Left kidney (tissue), 8 donors: ENCODE measurements around the gene ARHGAP12. TPM values are rescaled to one million over a fixed set of nuclear protein-coding genes. Genes with fewer than 3 reads are reported as not detected.

Experiments used
- DNase-seq: peaks from one replicate; pipeline ENCODE4 v3.0.0-alpha.2; 2013
- long read RNA-seq, 8 donors: transcript quantifications; one replicate each; lab custom pipeline, GENCODE V29; 2026
- polyA plus RNA-seq: library from polyadenylated mRNA; unstranded; fragments of 120-200 nt; gene quantifications from one replicate; pipeline ENCODE4 v1.2.1, GENCODE V29; 2013; ENCODE audit not compliant: insufficient read length

The ARHGAP12 gene, protein sequence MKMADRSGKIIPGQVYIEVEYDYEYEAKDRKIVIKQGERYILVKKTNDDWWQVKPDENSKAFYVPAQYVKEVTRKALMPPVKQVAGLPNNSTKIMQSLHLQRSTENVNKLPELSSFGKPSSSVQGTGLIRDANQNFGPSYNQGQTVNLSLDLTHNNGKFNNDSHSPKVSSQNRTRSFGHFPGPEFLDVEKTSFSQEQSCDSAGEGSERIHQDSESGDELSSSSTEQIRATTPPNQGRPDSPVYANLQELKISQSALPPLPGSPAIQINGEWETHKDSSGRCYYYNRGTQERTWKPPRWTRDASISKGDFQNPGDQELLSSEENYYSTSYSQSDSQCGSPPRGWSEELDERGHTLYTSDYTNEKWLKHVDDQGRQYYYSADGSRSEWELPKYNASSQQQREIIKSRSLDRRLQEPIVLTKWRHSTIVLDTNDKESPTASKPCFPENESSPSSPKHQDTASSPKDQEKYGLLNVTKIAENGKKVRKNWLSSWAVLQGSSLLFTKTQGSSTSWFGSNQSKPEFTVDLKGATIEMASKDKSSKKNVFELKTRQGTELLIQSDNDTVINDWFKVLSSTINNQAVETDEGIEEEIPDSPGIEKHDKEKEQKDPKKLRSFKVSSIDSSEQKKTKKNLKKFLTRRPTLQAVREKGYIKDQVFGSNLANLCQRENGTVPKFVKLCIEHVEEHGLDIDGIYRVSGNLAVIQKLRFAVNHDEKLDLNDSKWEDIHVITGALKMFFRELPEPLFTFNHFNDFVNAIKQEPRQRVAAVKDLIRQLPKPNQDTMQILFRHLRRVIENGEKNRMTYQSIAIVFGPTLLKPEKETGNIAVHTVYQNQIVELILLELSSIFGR
- polyA plus RNA-seq = 49.9 TPM
- long read RNA-seq, donor 1, partial matches to known transcripts = 5 of 5 reads
- long read RNA-seq, donor 1, other reads (novel, unspliced or antisense) = 0 of 5 reads
- long read RNA-seq, donor 2, partial matches to known transcripts = 0 of 1 reads
- long read RNA-seq, donor 2, other reads (novel, unspliced or antisense) = 0 of 1 reads
- long read RNA-seq, donor 3, partial matches to known transcripts = 0 of 2 reads
- long read RNA-seq, donor 3, other reads (novel, unspliced or antisense) = 0 of 2 reads
- long read RNA-seq, donor 4 = 0 reads
- long read RNA-seq, donor 5, full-length matches to known transcripts = 2 of 13 reads
- long read RNA-seq, donor 5, partial matches to known transcripts = 11 of 13 reads
- long read RNA-seq, donor 5, other reads (novel, unspliced or antisense) = 0 of 13 reads
- long read RNA-seq, donor 6 = 0 reads
- long read RNA-seq, donor 7, partial matches to known transcripts = 0 of 1 reads
- long read RNA-seq, donor 7, other reads (novel, unspliced or antisense) = 0 of 1 reads
- long read RNA-seq, donor 8 = 0 reads

DNA sequence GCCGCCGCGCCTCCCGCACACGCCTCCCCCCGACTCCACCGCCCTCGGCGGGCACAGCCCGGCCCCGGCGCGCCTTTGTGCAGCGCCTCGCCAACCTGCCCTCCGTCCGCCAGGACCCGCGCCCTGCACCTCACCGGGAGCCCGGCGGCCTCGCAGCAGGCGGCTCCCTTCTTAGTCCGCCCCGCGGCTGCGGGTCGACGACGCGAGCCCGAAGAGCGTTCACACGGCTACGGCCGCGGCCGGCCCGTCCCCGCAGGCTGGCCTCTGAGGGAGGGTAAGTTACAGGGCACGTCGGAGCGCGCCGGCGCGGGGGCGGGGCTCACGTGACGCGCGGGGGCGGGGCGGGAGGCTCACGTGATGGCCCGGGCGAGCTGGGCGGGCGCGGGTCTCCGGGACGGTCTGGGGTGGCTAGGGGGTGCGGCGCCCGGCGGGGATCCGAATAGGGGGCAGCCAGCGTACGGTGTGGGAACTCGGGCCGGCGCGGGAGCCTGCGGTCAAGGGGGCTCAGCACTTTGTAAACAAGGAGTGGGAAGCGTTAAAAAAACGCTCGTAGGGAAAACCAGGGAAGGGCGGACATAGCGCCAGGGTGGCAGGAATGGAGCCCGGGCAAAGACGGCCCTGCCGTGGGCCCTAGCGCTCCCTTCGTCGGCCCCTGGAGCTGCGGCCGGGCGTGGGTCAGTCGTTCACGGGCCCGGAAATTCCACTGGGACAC is at the start of gene ARHGAP12:
Gene ARHGAP12 (minus strand): TSS at position 283 of the 712 bp plus-strand sequence. CDS start 19,976 bp downstream, outside the sequence.
- peak; percentile 89 for DNase-seq

DNA sequence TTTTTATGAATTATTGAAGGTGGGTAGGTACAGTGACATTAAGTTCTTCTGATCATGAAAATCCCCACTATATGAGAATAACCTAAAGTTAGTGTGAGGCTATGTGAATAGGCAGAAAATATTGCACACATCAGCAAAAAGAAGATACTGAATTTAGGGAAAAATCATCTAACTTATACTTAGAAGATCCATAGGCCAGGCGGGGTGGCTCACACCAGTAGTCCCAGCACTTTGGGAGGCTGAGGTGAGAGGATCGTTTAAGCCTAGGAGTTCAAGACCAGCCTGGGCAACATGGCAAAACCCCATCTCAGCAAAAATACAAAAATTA is 49.5 kb upstream of the ARHGAP12 start:
- no peak for DNase-seq

DNA sequence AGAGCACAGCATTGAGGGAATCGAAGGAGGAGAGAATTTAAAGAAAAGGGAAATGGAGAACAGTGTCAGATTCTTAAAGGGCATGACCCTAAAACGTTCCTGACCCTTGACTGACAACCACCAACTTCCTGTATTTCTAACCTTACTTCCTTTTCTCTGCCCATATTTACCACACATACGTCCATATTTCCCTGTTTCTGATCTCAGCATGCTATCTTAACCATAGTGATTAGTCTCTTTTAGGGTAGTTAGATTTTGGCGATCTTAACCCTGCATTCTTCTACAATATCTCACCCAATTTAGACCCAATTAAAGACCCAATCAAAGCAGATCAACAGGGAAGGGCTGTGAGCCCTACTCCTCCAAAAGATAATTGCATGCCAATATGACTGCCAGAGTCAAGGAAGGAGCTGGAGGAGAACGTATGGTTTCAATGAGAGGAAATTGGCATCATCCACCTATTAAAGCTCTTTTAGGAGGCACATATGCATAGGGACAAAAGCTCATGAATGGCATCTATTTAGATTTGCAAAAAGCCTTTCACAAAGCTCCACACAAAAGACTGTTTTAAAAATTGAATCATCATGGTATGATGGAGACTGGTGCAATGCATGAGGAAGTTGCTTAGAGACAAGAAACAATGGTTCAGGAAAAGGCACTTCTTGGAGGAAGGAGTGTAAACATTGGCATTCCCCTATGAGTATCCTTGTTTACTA is 49.0 kb upstream of the ARHGAP12 start:
- DNase-seq = no peak

DNA sequence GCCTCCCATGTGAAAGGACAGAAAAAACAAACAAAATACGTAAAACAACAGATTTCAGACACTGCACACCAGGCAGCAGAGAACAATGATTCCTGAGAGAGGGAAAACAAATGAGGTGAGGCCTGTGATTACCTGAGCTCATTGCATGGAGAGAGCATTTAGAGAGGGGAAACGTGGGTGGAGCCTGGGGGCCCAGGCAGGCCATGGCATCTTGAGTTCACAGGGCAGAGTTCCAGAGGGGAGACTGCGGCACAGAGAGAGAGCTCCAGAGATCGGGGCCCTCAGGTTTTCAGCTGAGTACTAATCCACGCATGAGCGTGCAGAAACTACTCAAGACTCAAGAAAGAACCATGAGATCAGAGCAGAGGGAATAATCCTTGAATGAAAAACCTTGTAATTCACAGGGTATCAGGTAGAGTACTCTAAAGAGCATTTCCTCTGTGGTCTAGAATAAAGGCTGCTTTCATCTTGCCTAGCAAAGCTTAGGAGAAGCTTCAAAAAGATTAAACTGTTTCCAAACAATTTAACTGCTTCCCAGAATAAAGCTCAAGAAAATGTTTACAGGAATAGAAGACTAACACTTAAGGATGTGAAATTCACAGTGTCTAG is 46.6 kb upstream of the ARHGAP12 start:
- no peak for DNase-seq

DNA sequence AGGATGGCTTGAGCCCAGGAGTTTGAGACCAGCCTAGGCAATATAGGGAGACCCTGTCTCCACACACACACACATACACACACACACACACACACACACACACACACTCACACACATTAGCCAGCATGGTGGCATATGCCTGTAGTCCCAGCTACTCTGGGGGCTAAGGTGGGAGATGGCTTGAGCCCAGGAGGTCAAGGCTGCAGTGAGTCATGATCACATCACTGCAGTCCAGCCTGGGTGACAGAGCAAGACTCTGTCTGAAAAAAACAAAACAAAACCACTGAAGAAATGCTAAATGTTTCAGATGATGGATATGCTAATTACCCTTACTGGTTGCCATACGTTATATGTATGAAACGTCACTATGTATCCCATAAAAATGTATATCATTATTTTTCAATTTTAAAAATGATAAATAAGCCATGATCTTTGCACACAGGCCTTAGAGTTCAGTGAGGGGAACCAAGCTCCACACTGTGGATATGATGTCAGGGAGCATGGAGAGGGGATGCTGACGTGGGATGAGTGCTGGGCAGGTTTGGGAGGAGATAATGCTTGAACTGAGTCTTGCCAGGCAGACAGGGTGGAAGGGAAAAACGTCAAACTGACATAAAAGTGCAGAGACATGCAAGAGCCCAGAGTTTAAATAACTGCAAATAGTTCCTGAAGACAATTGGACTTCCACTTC is 45.9 kb upstream of the ARHGAP12 start:
- no peak for DNase-seq

DNA sequence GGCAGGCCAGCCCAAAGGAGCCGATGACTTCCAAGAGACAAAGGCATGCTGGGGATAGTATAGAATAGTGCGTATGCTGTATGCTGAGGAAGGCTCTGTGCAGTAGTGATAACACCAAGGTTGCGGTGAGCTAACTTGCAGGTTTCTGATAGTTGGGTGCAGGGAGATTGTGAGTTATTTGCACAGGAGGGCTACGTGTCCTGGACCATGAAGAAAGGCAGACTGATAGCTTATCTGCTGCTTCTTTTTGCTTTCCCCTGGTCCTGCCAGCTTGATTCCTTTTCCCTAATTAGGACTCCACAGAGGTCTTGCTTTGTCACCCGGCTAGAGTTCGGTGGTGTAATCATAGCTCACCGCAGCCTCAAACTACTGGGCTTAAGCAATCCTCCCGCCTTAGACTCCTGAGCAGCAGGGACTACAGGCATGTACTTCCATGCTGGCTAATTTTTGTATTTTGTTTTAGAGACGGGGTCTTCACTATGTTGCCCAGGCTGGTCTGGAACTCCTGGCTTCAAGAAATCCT is 43.9 kb upstream of the ARHGAP12 start:
- DNase-seq = no peak

DNA sequence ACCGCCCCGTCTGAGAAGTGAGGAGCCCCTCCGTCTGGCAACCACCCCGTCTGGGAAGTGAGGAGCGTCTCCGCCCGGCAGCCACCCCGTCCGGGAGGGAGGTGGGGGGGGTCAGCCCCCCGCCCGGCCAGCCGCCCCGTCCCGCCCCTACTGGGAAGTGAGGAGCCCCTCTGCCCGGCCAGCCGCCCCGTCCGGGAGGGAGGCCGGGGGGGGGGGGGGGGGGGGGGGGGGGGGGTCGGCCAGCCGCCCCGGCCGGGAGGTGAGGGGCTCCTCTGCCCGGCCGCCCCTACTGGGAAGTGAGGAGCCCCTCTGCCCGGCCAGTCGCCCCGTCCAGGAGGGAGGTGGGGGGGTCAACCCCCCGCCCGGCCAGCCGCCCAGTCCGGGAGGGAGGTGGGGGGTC is 41.2 kb upstream of the ARHGAP12 start:
- peak; percentile 21 for DNase-seq

DNA sequence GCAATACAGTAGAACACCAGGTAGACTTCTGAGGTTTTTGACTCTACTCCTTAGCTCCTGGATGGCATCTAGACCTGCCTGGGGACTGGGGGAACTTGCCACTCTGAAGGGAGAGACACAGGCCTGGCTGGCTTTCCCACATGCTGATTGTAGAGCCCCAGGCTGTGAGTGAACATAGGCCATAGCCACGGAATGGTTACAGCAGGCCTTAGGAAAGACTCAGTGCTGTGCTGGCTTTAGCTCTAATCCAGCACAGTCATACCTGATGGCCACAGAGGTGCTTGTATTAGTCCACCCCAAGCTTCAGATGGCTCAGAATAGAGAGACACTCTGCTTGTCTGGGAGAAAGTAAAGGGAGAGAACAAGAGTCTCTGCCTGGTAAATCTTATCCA is 35.0 kb upstream of the ARHGAP12 start:
- no peak for DNase-seq

DNA sequence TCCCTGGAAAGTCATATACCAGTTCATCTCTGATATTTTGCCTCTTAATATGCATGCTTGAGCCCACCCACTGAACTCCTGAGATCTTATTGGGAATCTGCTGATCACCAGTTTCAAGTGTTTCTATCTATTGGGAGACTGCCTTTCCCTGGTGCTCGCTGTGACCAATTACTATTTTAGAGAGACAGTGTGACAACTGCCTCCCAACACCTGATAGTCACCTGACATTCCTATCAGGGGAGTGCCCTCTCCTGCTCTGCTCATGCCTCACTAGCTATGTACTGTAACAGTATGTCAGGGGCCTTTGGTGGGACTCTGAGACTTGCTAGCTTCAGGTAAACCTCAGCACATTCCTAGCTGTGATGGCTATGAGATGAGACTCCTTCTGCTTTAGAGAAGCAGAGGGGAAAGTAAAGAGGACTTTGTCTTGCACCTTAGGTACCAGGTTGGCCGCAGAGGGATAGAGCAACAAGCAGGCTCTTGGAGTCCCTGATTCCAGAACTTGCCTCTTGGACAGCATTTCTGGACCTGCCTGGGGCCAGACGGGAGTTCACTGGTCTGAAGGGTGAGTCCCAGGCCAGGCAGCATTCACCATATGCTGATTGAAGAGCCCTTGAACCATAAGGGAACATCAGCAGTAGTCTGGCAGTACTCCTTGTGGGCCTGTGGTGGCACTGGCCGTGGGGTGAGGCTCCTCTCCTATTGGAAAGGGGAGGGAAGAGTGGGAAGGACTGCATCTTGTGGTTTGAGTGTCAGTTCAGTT is 34.4 kb upstream of the ARHGAP12 start:
- DNase-seq = no peak

DNA sequence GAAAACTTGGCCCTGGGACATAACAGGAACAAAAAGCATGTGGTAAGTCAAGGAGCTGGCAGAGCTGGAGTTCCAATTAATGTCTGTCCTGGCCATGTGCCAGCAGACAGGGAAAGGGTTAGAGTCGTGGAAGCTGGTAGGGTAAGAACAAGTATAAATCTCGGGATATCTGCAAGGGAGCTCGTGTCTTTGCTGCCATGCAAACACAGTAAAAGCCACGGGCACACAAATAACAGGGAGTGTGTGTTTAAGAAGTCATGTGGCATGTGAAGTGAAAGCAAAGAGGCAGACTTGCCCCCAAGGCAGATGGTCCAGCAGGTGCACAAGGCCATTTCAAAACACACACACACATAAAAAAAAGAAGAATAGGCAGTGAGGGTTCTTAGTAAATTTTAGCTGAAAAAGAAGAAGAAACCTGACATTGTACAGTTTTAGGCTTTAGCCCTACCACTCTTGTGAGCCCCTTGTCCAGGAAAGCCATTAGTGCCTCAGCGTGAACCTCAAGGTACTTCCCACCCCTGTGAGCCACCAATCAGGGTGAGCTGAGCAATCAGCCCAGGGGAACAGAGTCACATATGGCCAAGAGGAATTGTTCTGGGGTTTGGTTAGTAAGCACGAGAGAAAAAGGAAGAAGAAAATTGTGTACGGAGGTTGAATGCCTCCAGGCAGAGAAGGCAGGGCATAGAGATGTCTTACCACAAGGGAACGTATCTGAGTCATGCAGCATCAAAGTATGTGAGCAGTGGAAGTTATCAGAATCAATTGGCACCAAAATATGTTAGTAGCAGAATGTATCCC is 32.8 kb upstream of the ARHGAP12 start:
- DNase-seq = no peak

DNA sequence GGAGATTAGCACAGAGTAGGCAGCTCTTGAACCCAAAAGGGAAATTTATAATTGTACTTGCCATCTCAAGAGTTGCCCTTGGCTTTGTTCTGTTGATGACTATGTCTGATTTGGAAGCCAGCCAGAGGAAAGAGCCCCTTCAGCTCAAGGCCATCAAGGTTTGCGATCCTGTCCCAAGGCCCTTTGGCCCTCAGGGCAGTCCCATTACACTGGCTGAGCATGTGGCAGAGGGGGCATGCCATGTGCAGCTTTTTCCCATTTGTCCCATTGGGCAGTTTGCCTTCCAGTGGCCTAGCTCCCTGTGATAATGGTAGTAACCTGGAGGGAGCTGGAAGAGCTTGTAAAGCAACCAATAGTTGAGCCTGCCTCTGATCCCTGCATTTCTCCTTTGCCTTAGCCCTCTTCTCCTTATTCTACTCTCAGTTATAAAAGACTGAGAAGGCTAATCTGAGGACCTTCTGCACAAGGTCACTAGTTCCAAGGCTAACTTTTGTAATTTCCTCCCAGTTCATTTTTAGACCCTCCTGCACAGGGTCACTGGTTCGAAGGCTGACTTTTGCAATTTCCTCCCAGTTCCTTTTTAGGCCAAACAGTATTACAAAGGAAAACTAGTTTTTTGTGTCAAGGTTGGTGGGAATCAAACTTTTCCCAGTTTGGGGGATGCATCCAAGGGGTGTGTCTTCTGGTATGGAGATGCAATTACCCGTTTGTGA is 31.0 kb upstream of the ARHGAP12 start:
- DNase-seq = no peak

DNA sequence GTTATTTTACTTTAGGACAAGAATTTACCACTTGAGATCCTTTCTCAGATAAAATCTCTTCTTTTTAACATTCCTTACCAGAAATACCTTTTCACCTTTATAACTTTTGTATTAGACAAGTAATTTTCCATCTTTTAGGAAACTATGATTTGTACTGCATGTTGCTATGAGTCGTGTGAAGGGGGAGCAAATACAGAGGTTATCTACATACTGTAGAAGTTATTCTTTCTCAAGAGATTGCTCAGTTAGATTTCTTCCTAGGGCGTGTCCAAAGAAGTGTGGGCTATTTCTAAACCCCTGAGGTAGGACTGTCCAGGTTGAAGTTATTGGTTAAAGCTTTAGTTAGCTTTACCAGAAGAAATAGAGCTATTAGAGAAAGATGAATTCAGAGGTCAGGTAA is 30.2 kb upstream of the ARHGAP12 start:
- DNase-seq = no peak

DNA sequence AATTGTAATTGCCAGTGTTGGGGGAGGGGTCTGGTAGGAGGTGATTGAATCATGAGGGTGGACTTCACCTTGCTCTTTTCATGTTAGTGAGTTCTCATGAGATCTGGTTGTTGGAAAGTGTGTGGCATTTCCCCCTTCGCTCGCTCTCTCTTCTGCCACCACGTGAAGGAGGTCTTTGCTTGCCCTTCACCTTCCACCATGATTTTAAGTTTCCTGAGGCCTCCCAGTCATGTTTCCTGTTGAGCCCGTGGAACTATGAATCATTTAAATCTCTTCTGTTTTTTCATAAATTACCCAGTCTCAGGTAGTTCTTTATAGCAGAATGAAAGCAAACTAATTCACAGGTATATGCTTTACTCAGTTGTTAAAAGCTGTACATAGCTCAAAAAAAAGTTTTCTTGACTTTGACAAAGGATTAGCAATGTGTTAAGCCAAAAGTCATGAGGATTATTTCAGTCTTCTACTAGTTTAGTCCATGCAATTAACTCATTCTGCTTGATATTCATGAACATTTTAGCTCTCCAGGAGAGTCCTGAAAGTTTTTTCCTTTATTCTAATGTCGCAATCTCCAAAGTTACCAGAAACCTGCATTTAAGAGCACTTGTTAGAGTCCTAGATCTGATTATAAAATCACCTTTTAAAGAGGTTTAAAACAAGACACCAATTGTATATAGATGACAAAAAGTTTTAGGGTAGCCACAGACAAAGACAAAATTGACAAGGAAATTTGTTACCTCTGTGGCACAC is 27.7 kb upstream of the ARHGAP12 start:
- no peak for DNase-seq

DNA sequence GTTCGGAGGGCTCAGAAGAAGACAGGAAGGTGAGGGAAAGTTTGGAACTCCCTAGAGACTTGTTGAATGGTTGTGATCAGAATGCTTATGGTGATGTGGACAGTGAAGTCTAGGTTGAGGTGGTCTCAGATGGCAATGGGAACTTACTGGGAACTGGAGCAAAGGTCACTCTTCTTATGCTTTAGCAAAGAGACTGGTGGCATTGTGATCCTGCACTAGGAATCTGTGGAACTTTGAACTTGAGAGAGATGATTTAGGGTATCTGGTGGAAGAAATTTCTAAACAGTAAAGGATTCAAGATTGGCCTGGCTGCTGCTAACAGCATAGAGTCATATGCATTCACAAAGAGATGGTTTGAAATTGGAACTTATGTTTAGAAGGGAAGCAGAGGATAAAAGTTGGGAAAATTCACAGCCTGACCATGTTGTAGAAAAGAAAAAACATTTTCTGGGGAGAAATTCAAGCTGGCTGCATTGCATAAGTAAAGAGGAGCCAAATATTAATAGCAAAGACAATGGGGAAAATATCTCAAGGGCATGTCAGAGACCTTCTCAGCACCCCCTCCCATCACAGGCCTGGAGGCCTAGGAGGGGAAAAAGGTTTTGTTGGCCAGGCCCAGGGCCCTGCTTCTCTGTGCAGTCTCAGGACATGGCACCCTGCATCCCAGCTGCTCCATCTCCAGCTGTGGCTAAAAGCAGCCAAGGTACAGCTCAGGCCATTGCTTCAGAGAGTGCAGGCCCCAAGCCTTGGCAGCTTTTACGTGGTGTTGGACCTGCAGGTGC is 26.0 kb upstream of the ARHGAP12 start:
- no peak for DNase-seq

DNA sequence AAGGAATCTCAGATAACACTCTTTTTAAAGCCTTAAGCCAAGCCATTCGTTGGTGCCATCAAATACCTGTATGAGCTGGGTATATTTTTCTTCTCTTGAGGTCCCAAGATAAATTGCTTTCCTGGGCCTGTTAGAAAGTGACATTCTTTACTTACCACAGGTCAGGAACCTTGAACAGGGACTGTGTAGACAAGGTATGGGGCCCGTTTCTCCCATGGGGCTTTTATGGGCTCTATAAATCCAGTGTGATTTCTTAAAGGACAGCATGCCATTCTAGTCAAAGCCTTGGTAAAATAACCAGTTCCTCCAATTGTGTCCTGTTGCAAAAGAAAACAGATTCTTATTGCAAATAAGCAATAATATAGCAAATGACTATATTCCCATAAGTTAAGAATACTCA is 24.8 kb upstream of the ARHGAP12 start:
- no peak for DNase-seq

DNA sequence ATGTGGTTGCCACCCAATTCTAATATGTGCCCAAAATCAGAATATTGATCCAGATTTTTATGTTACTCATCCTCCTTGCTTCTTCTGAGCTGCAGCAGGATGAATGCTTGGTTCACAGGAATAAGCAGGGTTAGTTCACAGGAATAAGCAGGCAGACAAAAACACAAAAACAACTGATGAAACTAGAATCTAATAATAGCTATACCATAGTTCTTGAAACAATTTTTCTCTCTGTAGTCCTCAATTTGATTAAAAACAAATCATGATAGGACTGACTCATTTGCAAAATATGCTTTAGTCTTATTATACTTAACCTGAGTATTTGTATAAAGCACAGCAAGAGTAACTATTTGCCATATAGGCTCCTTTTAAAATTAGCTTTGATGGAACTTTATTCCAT is 24.4 kb upstream of the ARHGAP12 start:
- DNase-seq = no peak
